H9 (cell line): ENCODE measurements around the gene RABGAP1. TPM values are rescaled to one million over a fixed set of nuclear protein-coding genes. Genes with fewer than 3 reads are reported as not detected.

Source experiments
- DNase-seq: peaks from one replicate; pipeline ENCODE4 v3.0.0-alpha.2; 2017
- H2AFZ ChIP-seq: one replicate; pipeline ENCODE4 v1.6.1; 2013; ENCODE audit warnings: mild to moderate bottlenecking, low read length, control low read depth, moderate library complexity
- H2AK5ac ChIP-seq: 2 replicates; pipeline ENCODE4 v1.6.1; 2013; ENCODE audit warnings: low read length, control low read depth, mixed read lengths; ENCODE audit not compliant: insufficient read length
- H2BK120ac ChIP-seq: one replicate; pipeline ENCODE4 v1.6.1; 2013; ENCODE audit warnings: low read depth, mild to moderate bottlenecking, low read length, control low read depth, inconsistent platforms; ENCODE audit not compliant: poor library complexity, severe bottlenecking
- H2BK12ac ChIP-seq: 2 replicates; pipeline ENCODE4 v1.6.1; 2013; ENCODE audit warnings: low read length, control low read depth, mixed read lengths, low read depth; ENCODE audit not compliant: insufficient read length
- H2BK15ac ChIP-seq: 2 replicates; pipeline ENCODE4 v1.6.1; 2013; ENCODE audit warnings: low read depth, low read length, control low read depth
- H2BK20ac ChIP-seq: one replicate; pipeline ENCODE4 v1.6.1; 2013; ENCODE audit warnings: low read depth, mild to moderate bottlenecking, low read length, control low read depth, inconsistent platforms; ENCODE audit not compliant: poor library complexity, severe bottlenecking
- H2BK5ac ChIP-seq: 2 replicates; pipeline ENCODE4 v1.6.1; 2013; ENCODE audit warnings: low read length, control low read depth, mixed read lengths; ENCODE audit not compliant: insufficient read length
- H3K14ac ChIP-seq: 2 replicates; pipeline ENCODE4 v1.6.1; 2013; ENCODE audit warnings: low read length, control low read depth; ENCODE audit not compliant: insufficient read depth
- H3K18ac ChIP-seq: 2 replicates; pipeline ENCODE4 v1.6.1; 2013; ENCODE audit warnings: low read depth, mild to moderate bottlenecking, mixed read lengths, low read length, control low read depth; ENCODE audit not compliant: insufficient read length
- H3K23ac ChIP-seq: 2 replicates; pipeline ENCODE4 v1.6.1; 2013; ENCODE audit warnings: low read length, control low read depth, mixed read lengths, low read depth; ENCODE audit not compliant: insufficient read length
- H3K23me2 ChIP-seq: 2 replicates; pipeline ENCODE4 v1.6.1; 2013; ENCODE audit warnings: low read depth, mild to moderate bottlenecking, mixed read lengths, low read length, control low read depth; ENCODE audit not compliant: insufficient read length, poor library complexity, severe bottlenecking
- H3K27ac ChIP-seq: 2 replicates; pipeline ENCODE4 v1.5.1; 2013; ENCODE audit warnings: low read length, control low read depth, mixed read lengths, low read depth; ENCODE audit not compliant: insufficient read length
- H3K27me3 ChIP-seq: 2 replicates; pipeline ENCODE4 v1.6.1; 2013; ENCODE audit warnings: low read length, control low read depth, inconsistent platforms; ENCODE audit not compliant: insufficient read depth
- H3K4ac ChIP-seq: 2 replicates; pipeline ENCODE4 v1.6.1; 2013; ENCODE audit warnings: low read depth, mild to moderate bottlenecking, control low read depth, inconsistent platforms, low read length, moderate library complexity
- H3K4me1 ChIP-seq: 2 replicates; pipeline ENCODE4 v1.6.1; 2013; ENCODE audit warnings: low read length, control low read depth, inconsistent platforms; ENCODE audit not compliant: insufficient read depth
- H3K4me2 ChIP-seq: 2 replicates; pipeline ENCODE4 v1.6.1; 2013; ENCODE audit warnings: low read length, control low read depth, mixed read lengths; ENCODE audit not compliant: insufficient read length, insufficient read depth
- H3K56ac ChIP-seq: 2 replicates; pipeline ENCODE4 v1.6.1; 2013; ENCODE audit warnings: low read depth, mild to moderate bottlenecking, mixed read lengths, low read length, control low read depth; ENCODE audit not compliant: insufficient read length
- H3K79me1 ChIP-seq: 2 replicates; pipeline ENCODE4 v1.6.1; 2013; ENCODE audit warnings: low read depth, mild to moderate bottlenecking, moderate library complexity, low read length, control low read depth, inconsistent platforms; ENCODE audit not compliant: insufficient read depth, poor library complexity, severe bottlenecking
- H3K79me2 ChIP-seq: 2 replicates; pipeline ENCODE4 v1.6.1; 2013; ENCODE audit warnings: low read length, control low read depth, inconsistent platforms; ENCODE audit not compliant: insufficient read depth
- H3K9ac ChIP-seq: 2 replicates; pipeline ENCODE4 v1.6.1; 2013; ENCODE audit warnings: low read length, control low read depth, mixed read lengths; ENCODE audit not compliant: insufficient read length; ENCODE audit errors: extremely low read depth
- H3K9me3 ChIP-seq: one replicate; pipeline ENCODE4 v1.6.1; 2013; ENCODE audit warnings: low read depth, low read length, inconsistent platforms; ENCODE audit not compliant: control insufficient read depth
- H3T11ph ChIP-seq: one replicate; pipeline ENCODE4 v1.6.1; 2013; ENCODE audit warnings: mild to moderate bottlenecking, low read length, control low read depth, inconsistent platforms
- H4K20me1 ChIP-seq: one replicate; pipeline ENCODE4 v1.6.1; 2013; ENCODE audit not compliant: control insufficient read depth, insufficient read length, insufficient read depth
- H4K5ac ChIP-seq: 2 replicates; pipeline ENCODE4 v1.6.1; 2013; ENCODE audit warnings: low read depth, mild to moderate bottlenecking, mixed read lengths, low read length, control low read depth; ENCODE audit not compliant: insufficient read length
- H4K8ac ChIP-seq: replicated peaks from 2 replicates; pipeline ENCODE4 v1.6.1; 2013; ENCODE audit warnings: low read length, control low read depth, mixed read lengths, low read depth; ENCODE audit not compliant: insufficient read length
- H4K91ac ChIP-seq: 2 replicates; pipeline ENCODE4 v1.6.1; 2013; ENCODE audit warnings: low read depth, mild to moderate bottlenecking, moderate library complexity, mixed read lengths, low read length, control low read depth; ENCODE audit not compliant: insufficient read length
- H3K27ac Mint-ChIP-seq, 3 experiments: 2 replicates in 2 of 3; 3 replicates in 1 of 3; pipeline ENCODE4 v1.8.0; 2020 to 2021; ENCODE audit warnings: mixed read lengths in 3 of 3, mild to moderate bottlenecking in 1 of 3, moderate library complexity in 1 of 3
- H3K27me3 Mint-ChIP-seq: 2 replicates; pipeline ENCODE4 v1.8.0; 2021; ENCODE audit warnings: low read depth, mild to moderate bottlenecking, moderate library complexity, mixed read lengths
- H3K36me3 Mint-ChIP-seq, 3 experiments: 2 replicates in 2 of 3; 3 replicates in 1 of 3; pipeline ENCODE4 v1.8.0; 2020 to 2021; ENCODE audit warnings: low read depth in 3 of 3, mixed read lengths in 3 of 3; ENCODE audit not compliant: insufficient read depth in 1 of 3
- H3K4me1 Mint-ChIP-seq, 2 experiments: 2 replicates each; pipeline ENCODE4 v1.8.0; 2020; ENCODE audit warnings: mixed read lengths in 2 of 2
- H3K4me3 Mint-ChIP-seq, 2 experiments: 2 replicates in 1 of 2; 3 replicates in 1 of 2; pipeline ENCODE4 v1.8.0; 2020 to 2021; ENCODE audit warnings: mild to moderate bottlenecking in 2 of 2, mixed read lengths in 2 of 2, moderate library complexity in 1 of 2
- H3K9me3 Mint-ChIP-seq, 2 experiments: 2 replicates in 1 of 2; 3 replicates in 1 of 2; pipeline ENCODE4 v1.8.0; 2020; ENCODE audit warnings: mild to moderate bottlenecking in 2 of 2, mixed read lengths in 2 of 2, moderate library complexity in 1 of 2
- WGBS: extraction: QIAGEN DNeasy Blood & Tissue Kit; methylation state at CpG from one replicate; pipeline ENCODE4 v1.1.7; 2013; ENCODE audit warnings: missing lambda C conversion rate, low lambda C conversion rate, mixed read lengths; ENCODE audit not compliant: insufficient read length; ENCODE audit errors: extremely low coverage; 5-methylcytosine and 5-hydroxymethylcytosine counted together
- total RNA-seq: library from RNA; stranded (reverse); gene quantifications from 2 replicates; pipeline ENCODE4 v1.2.1, GENCODE V29; 2021
- TF ChIP-seq, protein P1 (sequence below): fragments of 200-600 bp; sonication (generic); conservative IDR thresholded peaks from 3 replicates; pipeline ENCODE4 v1.8.0; 2021; ENCODE audit warnings: antibody characterized with exemption, mild to moderate bottlenecking

Gene RABGAP1
- total RNA-seq, 1 experiment from 2014 or later = 31.6 TPM

- H3T11ph ChIP-seq = no peak overlapping the region
- no peak overlapping the region for H4K5ac ChIP-seq
- H3K4ac ChIP-seq = no peak overlapping the region
- no peaks in the 10 kb centered on the region for H3K79me2 ChIP-seq
- no peak overlapping the region for H2BK20ac ChIP-seq
- no peak overlapping the region for H3K27ac ChIP-seq
- DNase-seq = no peak
- no peak overlapping the region for H3K56ac ChIP-seq
- no peak overlapping the region for H4K91ac ChIP-seq
- no peaks in the 10 kb centered on the region for H3K4me1 ChIP-seq
- H3K27ac Mint-ChIP-seq = peak overlapping the region in 1 of 3 experiments; percentile 34; a peak in 2 of 7 replicates
- H2BK120ac ChIP-seq = no peak overlapping the region
- H3K4me1 Mint-ChIP-seq = peaks cover 5 to 7% of the 10 kb centered on the region in 2 experiments
- no peaks in the 10 kb centered on the region for H3K9me3 ChIP-seq
- H4K8ac ChIP-seq = no peak overlapping the region
- H3K27me3 ChIP-seq = no peaks in the 10 kb centered on the region
- no peak overlapping the region for H2BK5ac ChIP-seq
- H3K4me3 Mint-ChIP-seq = no peak overlapping the region
- H3K4me2 ChIP-seq = no peak overlapping the region
- no peaks in the 10 kb centered on the region for H3K9me3 Mint-ChIP-seq
- H4K20me1 ChIP-seq = no peaks in the 10 kb centered on the region
- whole genome bisulfite sequencing = no CpG with 5 or more reads among the region's 9 CpGs
- H2AFZ ChIP-seq = no peak overlapping the region
- H2BK12ac ChIP-seq = no peak overlapping the region
- H2AK5ac ChIP-seq = no peak overlapping the region
- H3K18ac ChIP-seq = no peak overlapping the region
- TF ChIP-seq, protein P1, sequence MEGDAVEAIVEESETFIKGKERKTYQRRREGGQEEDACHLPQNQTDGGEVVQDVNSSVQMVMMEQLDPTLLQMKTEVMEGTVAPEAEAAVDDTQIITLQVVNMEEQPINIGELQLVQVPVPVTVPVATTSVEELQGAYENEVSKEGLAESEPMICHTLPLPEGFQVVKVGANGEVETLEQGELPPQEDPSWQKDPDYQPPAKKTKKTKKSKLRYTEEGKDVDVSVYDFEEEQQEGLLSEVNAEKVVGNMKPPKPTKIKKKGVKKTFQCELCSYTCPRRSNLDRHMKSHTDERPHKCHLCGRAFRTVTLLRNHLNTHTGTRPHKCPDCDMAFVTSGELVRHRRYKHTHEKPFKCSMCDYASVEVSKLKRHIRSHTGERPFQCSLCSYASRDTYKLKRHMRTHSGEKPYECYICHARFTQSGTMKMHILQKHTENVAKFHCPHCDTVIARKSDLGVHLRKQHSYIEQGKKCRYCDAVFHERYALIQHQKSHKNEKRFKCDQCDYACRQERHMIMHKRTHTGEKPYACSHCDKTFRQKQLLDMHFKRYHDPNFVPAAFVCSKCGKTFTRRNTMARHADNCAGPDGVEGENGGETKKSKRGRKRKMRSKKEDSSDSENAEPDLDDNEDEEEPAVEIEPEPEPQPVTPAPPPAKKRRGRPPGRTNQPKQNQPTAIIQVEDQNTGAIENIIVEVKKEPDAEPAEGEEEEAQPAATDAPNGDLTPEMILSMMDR = no peak
- no peak overlapping the region for H3K14ac ChIP-seq
- no peak overlapping the region for H2BK15ac ChIP-seq
- H3K27me3 Mint-ChIP-seq = no peaks in the 10 kb centered on the region
- no peak overlapping the region for H3K9ac ChIP-seq
- H3K79me1 ChIP-seq = no peaks in the 10 kb centered on the region
- H3K23me2 ChIP-seq = no peaks in the 10 kb centered on the region
- no peak overlapping the region for H3K23ac ChIP-seq
- peaks cover 12 to 31% (median 21%) of the 10 kb centered on the region in 3 experiments; a peak in 6 of 7 replicates for H3K36me3 Mint-ChIP-seq
These were observed 118.8 kb downstream of the RABGAP1 start for GRCh38 chr9:123059472-123060220.
